ENCODE results near the gene TWSG1. TPM values are rescaled to one million over a fixed set of nuclear protein-coding genes. Genes with fewer than 3 reads are reported as not detected.

Gene TWSG1
- total and polyA plus RNA-seq, 11 donors = 6.9 to 18.0 (median 13.3) TPM

DNA sequence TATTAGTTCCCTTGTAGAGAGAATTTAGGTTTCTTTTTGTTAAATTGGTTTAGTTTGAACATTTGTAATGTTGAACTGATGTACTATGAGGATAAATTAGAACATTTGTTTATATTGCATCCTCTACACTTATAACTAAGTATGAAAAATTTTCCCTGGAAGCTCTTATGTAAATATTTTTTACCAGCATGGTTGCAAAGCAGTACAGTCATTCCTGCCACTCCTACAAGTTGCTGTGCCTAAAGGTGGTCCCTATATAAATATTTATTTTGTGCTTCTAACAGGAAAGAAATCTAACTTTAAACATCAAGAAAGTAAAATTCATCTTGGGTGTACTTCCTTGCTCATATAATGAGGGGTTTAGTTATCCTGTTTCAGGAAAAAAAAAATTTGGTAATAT lies 14.2 kb downstream of the TWSG1 start:
- H3K27me3 ChIP-seq = no peaks in the 10 kb centered on the region
- TF ChIP-seq POLR2A (IDR thresholded peaks at IDR 0.05) = no peak
- TF ChIP-seq, protein P1, sequence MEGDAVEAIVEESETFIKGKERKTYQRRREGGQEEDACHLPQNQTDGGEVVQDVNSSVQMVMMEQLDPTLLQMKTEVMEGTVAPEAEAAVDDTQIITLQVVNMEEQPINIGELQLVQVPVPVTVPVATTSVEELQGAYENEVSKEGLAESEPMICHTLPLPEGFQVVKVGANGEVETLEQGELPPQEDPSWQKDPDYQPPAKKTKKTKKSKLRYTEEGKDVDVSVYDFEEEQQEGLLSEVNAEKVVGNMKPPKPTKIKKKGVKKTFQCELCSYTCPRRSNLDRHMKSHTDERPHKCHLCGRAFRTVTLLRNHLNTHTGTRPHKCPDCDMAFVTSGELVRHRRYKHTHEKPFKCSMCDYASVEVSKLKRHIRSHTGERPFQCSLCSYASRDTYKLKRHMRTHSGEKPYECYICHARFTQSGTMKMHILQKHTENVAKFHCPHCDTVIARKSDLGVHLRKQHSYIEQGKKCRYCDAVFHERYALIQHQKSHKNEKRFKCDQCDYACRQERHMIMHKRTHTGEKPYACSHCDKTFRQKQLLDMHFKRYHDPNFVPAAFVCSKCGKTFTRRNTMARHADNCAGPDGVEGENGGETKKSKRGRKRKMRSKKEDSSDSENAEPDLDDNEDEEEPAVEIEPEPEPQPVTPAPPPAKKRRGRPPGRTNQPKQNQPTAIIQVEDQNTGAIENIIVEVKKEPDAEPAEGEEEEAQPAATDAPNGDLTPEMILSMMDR (IDR thresholded peaks at IDR 0.05) = no peak
- no peak for DNase-seq
- ATAC-seq = no peak
- intact Hi-C loops (cut with DNase I) = loop anchor here in 1 of 10 donors (10.0 kb wide), 1 partner anchor 166 kb away; no protein-coding TSS in a partner anchor
- no peak overlapping the region for H3K4me3 ChIP-seq
- peaks cover 0 to 12% (median 0%) of the 10 kb centered on the region in 9 donors for H3K36me3 ChIP-seq
- peaks cover 0 to 22% (median 5%) of the 10 kb centered on the region in 12 donors for H3K4me1 ChIP-seq
- H3K9me3 ChIP-seq = peaks cover 0 to 2% (median 0%) of the 10 kb centered on the region in 12 donors
- H3K27ac ChIP-seq = no peak overlapping the region

DNA sequence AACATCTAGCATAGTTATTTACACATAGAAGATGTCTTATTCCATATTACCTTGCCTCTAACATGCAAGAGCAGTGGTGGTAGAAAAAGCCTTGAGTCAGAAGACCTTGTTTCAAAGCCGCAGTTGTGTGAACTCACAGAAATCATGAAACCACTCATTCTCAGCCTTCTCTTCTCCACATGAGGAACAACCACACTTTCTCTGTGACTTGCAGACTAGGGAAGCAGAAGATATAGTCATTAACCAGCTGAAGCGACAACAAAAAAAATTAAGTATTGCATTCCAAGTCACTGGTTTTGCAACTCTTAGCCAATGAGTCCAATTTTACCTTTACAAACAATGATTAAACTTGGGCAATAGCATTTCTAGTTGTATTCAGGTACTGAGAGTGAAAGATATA lies 19.0 kb downstream of the TWSG1 start:
- no peak for TF ChIP-seq POLR2A (IDR thresholded peaks at IDR 0.05)
- TF ChIP-seq, protein P1 (IDR thresholded peaks at IDR 0.05) = no peak
- DNase-seq (no peak), ATAC-seq (no peak)
- intact Hi-C loops (cut with DNase I) = no loop called here
- H3K36me3 ChIP-seq = no peaks in the 10 kb centered on the region
- H3K9me3 ChIP-seq = no peaks in the 10 kb centered on the region
- peak overlapping the region in 3 of 12 donors; percentile 9 to 46 (median 29) for H3K27ac ChIP-seq
- peaks cover 0 to 20% (median 7%) of the 10 kb centered on the region in 12 donors for H3K4me1 ChIP-seq
- no peak overlapping the region for H3K4me3 ChIP-seq
- no peaks in the 10 kb centered on the region for H3K27me3 ChIP-seq
- 92 to 100% (median 95%) methylated on average over 2 of the region's 2 CpGs for WGBS, 4 donors

DNA sequence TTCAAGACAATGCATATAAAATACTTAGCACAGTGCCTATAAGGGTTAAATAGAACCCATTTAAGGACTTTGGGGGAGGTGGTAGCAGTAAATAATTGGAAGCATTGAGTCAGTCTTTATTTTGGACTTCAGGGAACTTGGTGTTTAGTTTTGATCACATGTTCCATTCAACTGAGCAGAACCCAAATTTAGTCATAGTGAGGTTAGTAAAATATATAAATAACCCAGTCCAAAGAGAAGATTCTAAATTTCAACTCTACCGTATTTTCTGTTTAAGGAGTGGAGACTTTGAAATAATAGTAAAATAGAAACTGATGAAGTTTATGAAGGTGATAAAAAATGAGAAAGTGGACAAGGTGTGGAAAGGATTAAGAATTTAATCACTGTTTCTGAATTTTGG lies 19.7 kb downstream of the TWSG1 start:
- Histone ChIP-seq H3K4me1 (peaks cover 0 to 17% (median 7%) of the 10 kb centered on the region in 12 donors), H3K27me3 (no peaks in the 10 kb centered on the region), H3K36me3 (no peaks in the 10 kb centered on the region), H3K9me3 (no peaks in the 10 kb centered on the region), H3K27ac (peak overlapping the region in 3 of 12 donors; percentile 9 to 46 (median 29)), H3K4me3 (no peak overlapping the region)
- TF ChIP-seq POLR2A (IDR thresholded peaks at IDR 0.05) = no peak
- TF ChIP-seq, protein P1 (IDR thresholded peaks at IDR 0.05) = no peak
- DNase-seq (no peak), ATAC-seq (peak; percentile 72 to 82 (median 77))
- WGBS, 4 donors = 44 to 56% (median 52%) methylated on average over 1 of the region's 1 CpG
- intact Hi-C loops (cut with DNase I) = no loop called here

DNA sequence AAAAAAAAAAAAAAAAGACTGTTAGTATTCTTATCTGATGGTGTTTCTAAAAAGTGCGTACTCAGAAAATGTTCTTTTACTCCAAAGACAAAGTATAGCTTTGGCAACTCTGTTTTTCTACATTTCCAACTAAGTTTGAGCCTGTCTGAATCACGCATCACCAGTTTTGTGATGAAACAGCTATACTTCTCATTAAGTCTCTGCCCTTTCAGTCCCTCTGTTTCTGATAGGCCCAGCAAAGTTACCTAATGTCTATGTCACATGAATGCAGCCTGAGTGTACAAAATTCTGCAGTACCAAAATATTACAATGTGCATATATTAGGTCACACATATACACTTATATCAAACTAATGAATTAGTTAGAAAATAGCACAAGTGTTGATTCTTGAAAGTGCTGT lies 22.4 kb downstream of the TWSG1 start:
- intact Hi-C loops (cut with DNase I) = no loop called here
- 96 to 99% (median 98%) methylated on average over 2 of the region's 2 CpGs for WGBS, 4 donors
- ATAC-seq (no peak), DNase-seq (no peak)
- Histone ChIP-seq H3K4me3 (no peak overlapping the region), H3K27me3 (no peaks in the 10 kb centered on the region), H3K27ac (no peak overlapping the region), H3K9me3 (no peaks in the 10 kb centered on the region), H3K36me3 (peaks cover 0 to 18% (median 0%) of the 10 kb centered on the region in 9 donors), H3K4me1 (peaks cover 0 to 17% (median 7%) of the 10 kb centered on the region in 12 donors)
- TF ChIP-seq, protein P1 (IDR thresholded peaks at IDR 0.05) = no peak
- no peak for TF ChIP-seq POLR2A (IDR thresholded peaks at IDR 0.05)

Data from heart left ventricle (tissue), 16 donors.